ENCODE measurements around the gene CNIH2. TPM values are rescaled to one million over a fixed set of nuclear protein-coding genes. Genes with fewer than 3 reads are reported as not detected.

The CNIH2 gene
- total and polyA plus RNA-seq, 7 experiments from 2014 or later: 1.3 to 12.3 (median 2.9) TPM; not detected in 2

DNA sequence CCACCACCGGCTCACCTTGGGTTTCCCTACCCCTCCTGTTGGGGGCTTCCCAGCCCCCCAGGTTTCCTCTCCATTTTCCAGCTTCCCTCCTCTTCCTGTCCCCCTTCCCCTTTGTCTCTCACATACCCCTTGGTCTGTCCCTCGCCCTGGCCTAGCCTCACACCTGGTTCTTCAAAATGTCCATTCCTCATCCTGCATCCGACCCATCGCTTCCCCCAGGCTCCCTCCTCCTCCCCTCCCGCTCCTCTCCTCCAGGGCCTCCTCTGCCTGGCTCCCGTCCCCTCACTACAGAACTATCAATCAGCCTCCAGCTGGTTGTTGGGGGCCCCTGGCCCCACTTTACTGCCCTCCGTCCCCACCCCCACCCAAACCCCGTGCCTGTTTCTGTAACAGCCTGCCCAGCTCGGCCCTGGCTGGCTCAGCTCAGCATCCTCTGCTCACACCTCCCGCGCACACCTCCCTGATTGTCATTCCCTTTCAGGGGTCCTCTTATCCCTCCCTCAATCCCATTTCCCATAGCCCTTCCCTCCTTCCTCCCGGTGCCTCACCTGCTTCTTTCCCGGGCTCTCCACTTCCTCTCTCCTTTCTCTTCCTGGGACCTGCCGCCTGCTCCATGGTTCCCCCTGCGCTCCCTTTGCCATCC, 1.2 kb downstream of the CNIH2 start:
- Mint-ChIP-seq H3K4me1 (peaks cover 15 to 43% (median 31%) of the 10 kb centered on the region in 7 donors), H3K27ac (peak overlapping the region in 5 of 9 donors; percentile 37 to 80 (median 62)), H3K36me3 (peaks cover 0 to 9% (median 1%) of the 10 kb centered on the region in 5 donors), H3K4me3 (peak overlapping the region in 8 of 10 donors; percentile 55 to 81 (median 66)), H3K9me3 (peaks cover 0 to 3% (median 0%) of the 10 kb centered on the region in 11 donors), H3K27me3 (peaks cover 0 to 14% (median 0%) of the 10 kb centered on the region in 5 donors)
- ATAC-seq: no peak
- CTCF ChIA-PET: interaction anchor here (0.6 kb wide), 1 partner anchor 256 kb away, joined by 3 read pairs; no protein-coding TSS in a partner anchor
- no peaks in the 10 kb centered on the region for H3K9me3 ChIP-seq (ENCODE audit: control insufficient read depth in 2 of 3, low read length in 3 of 3)
- H3K27me3 ChIP-seq (ENCODE audit: control insufficient read depth in 2 of 2, insufficient read depth in 2 of 2, low read length in 2 of 2): no peaks in the 10 kb centered on the region
- H3K27ac ChIP-seq (ENCODE audit: low read depth, low read length): no peak overlapping the region
- POLR2A ChIA-PET: interaction anchor here (0.6 to 6.8 kb wide), 3 partner anchors 9 to 275 kb away, joined by 4 to 56 read pairs (median 11); partner anchors contain the start of genes RAB1B and YIF1A
- H3K4me1 ChIP-seq (ENCODE audit: control insufficient read depth in 2 of 2, insufficient read depth in 2 of 2, low read length in 2 of 2): peaks cover 17 to 22% of the 10 kb centered on the region in 2 donors
- no peak for DNase-seq
- H3K4me3 ChIP-seq (ENCODE audit: low read length): no peak overlapping the region
- peaks cover 0 to 24% (median 0%) of the 10 kb centered on the region in 3 experiments for H3K36me3 ChIP-seq (ENCODE audit: control insufficient read depth in 2 of 3, insufficient read depth in 3 of 3, low read length in 3 of 3)
- intact Hi-C loops (cut with micrococcal nuclease): no loop called here

DNA sequence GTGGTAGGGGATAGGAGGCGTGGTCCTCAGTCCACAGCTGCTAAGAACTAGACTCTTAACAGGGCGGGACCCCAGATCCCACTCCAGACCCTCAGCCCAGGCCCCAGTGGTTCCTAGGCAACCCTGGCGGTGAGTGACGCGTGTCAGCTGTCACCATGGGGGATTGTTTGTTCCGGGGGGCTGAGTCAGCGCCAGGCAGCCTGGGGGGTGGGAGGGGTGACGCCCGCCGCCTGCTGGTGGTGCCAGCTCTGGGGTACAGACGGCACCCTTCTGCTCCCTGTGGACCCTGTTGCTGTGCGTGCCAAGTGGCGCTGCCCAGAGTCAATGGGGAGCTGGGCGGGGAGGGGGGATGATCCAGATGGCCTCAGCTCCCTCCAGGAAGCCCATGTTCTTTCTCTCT, 2.5 kb downstream of the CNIH2 start:
- no peak overlapping the region for H3K27ac ChIP-seq (ENCODE audit: low read depth, low read length)
- DNase-seq (no peak), ATAC-seq (no peak)
- peaks cover 0 to 14% (median 0%) of the 10 kb centered on the region in 5 donors for H3K27me3 Mint-ChIP-seq
- H3K27me3 ChIP-seq (ENCODE audit: control insufficient read depth in 2 of 2, insufficient read depth in 2 of 2, low read length in 2 of 2): no peaks in the 10 kb centered on the region
- H3K36me3 ChIP-seq (ENCODE audit: control insufficient read depth in 2 of 3, insufficient read depth in 3 of 3, low read length in 3 of 3): peaks cover 0 to 24% (median 0%) of the 10 kb centered on the region in 3 experiments
- peak overlapping the region in 2 of 9 donors; percentile 36 to 52 for H3K27ac Mint-ChIP-seq
- no peak overlapping the region for H3K4me3 ChIP-seq (ENCODE audit: low read length)
- ChIA-PET CTCF (interaction anchor here (1.6 to 2.8 kb wide), 3 partner anchors 8 to 57 kb away, joined by 4 to 25 read pairs (median 12); no protein-coding TSS in a partner anchor), POLR2A (interaction anchor here (1.0 to 6.8 kb wide), 5 partner anchors 9 to 390 kb away, joined by 3 to 56 read pairs (median 4); partner anchors contain the start of genes CCDC85B, RAB1B and YIF1A)
- peaks cover 15 to 22% of the 10 kb centered on the region in 2 donors for H3K4me1 ChIP-seq (ENCODE audit: control insufficient read depth in 2 of 2, insufficient read depth in 2 of 2, low read length in 2 of 2)
- peaks cover 0 to 3% (median 0%) of the 10 kb centered on the region in 11 donors for H3K9me3 Mint-ChIP-seq
- peaks cover 13 to 43% (median 31%) of the 10 kb centered on the region in 7 donors for H3K4me1 Mint-ChIP-seq
- intact Hi-C loops (cut with micrococcal nuclease): loop anchor here (10.0 kb wide), 3 partner anchors 226 to 1204 kb away; partner anchors contain the start of genes AIP (in 1 of the 2), MALAT1 (in 1 of the 2) and SF3B2 (in 1 of the 2)
- H3K9me3 ChIP-seq (ENCODE audit: control insufficient read depth in 2 of 3, low read length in 3 of 3): no peaks in the 10 kb centered on the region
- H3K4me3 Mint-ChIP-seq: peak overlapping the region in 1 of 10 donors; percentile 4
- peaks cover 0 to 9% (median 0%) of the 10 kb centered on the region in 5 donors for H3K36me3 Mint-ChIP-seq

DNA sequence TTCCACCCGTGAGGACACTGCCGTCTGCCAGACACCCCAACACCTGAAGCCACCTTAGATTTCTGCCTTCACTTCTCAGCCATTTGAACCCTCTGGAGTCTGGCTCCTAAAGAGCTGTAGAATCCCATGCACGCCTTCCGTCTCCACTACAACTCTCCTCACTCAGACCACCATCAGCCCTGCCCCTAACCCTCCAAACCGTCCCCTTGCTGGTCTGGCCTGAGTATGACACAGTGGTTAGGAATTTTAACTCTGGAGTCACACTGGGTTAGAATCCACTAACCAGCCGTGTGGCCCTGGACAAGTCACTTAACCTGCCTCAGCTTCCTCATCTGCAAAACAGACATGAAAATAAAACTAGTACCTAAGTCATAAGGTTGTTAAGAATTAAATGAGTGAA, 3.0 kb downstream of the CNIH2 start:
- peaks cover 13 to 43% (median 33%) of the 10 kb centered on the region in 7 donors for H3K4me1 Mint-ChIP-seq
- CTCF ChIA-PET: interaction anchor here (0.8 to 2.8 kb wide), 4 partner anchors 9 to 58 kb away, joined by 3 to 25 read pairs (median 8); no protein-coding TSS in a partner anchor

DNA sequence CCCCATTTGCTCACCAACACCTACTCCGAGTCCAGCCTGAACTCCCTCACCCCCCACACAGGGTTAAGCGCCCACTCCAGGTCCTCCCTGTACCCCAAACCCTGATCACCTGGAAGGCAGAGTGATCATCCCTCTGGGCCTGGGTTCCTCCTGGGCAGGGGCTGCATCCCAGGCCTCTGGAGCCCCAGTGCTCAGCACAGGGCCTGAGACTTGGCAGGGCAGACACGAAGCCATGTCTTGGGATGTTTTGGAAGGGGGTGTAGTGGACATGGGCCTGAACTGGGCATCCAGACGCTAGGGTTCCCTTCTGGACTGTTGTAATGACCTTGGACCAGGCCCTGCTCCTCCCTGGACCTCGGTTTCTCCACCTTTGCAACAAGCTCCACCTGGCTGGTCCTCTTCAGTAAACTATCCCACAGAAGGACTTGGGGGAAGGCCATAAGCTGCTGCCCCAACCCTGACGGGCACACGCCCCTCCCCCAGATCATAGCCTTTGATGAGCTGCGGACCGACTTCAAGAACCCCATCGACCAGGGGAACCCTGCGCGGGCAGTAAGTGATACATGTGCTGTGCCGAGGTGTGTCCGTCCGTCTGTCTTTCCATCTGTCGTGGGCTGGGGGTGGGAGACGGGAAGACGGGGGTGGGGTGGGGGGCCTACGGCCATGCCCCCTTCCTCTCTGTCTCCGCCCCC, 3.9 kb downstream of the CNIH2 start:
- H3K27me3 Mint-ChIP-seq: peaks cover 0 to 14% (median 0%) of the 10 kb centered on the region in 5 donors
- Histone ChIP-seq H3K4me1 (ENCODE audit: control insufficient read depth in 2 of 2, insufficient read depth in 2 of 2, low read length in 2 of 2) (peaks cover 15 to 22% of the 10 kb centered on the region in 2 donors), H3K27ac (ENCODE audit: low read depth, low read length) (peak overlapping the region; percentile 37), H3K36me3 (ENCODE audit: control insufficient read depth in 2 of 3, insufficient read depth in 3 of 3, low read length in 3 of 3) (peaks cover 0 to 13% (median 0%) of the 10 kb centered on the region in 3 experiments), H3K27me3 (ENCODE audit: control insufficient read depth in 2 of 2, insufficient read depth in 2 of 2, low read length in 2 of 2) (no peaks in the 10 kb centered on the region), H3K9me3 (ENCODE audit: control insufficient read depth in 2 of 3, low read length in 3 of 3) (no peaks in the 10 kb centered on the region), H3K4me3 (ENCODE audit: low read length) (no peak overlapping the region)
- H3K4me1 Mint-ChIP-seq: peaks cover 18 to 45% (median 32%) of the 10 kb centered on the region in 7 donors
- peak overlapping the region; percentile 68 to 93 (median 85) for H3K27ac Mint-ChIP-seq
- intact Hi-C loops (cut with micrococcal nuclease): loop anchor here (1.0 to 10.0 kb wide), 6 partner anchors 14 to 1203 kb away; partner anchors contain the start of genes RAB1B (in 2 of the 2), AIP (in 1 of the 2), MALAT1 (in 1 of the 2) and SF3B2 (in 1 of the 2)
- ChIA-PET POLR2A (interaction anchor here (0.7 to 6.8 kb wide), 7 partner anchors 12 to 392 kb away, joined by 3 to 56 read pairs (median 3); partner anchors contain the start of genes BRMS1, CCDC85B and RAB1B), CTCF (interaction anchor here (1.1 to 2.8 kb wide), 6 partner anchors 13 to 213 kb away, joined by 3 to 25 read pairs (median 6); partner anchors contain the start of gene RAB1B)
- no peak for DNase-seq
- H3K9me3 Mint-ChIP-seq: peaks cover 0 to 3% (median 0%) of the 10 kb centered on the region in 11 donors
- H3K36me3 Mint-ChIP-seq: peaks cover 0 to 4% (median 0%) of the 10 kb centered on the region in 5 donors
- ATAC-seq: no peak
- peak overlapping the region in 9 of 10 donors; percentile 16 to 72 (median 59) for H3K4me3 Mint-ChIP-seq

More for the DNA sequence above, 3.0 kb downstream of the CNIH2 start:
- intact Hi-C loops (cut with micrococcal nuclease): loop anchor here (10.0 kb wide), 3 partner anchors 226 to 1204 kb away; partner anchors contain the start of genes AIP (in 1 of the 2), MALAT1 (in 1 of the 2) and SF3B2 (in 1 of the 2)
- peak overlapping the region in 8 of 9 donors; percentile 17 to 90 (median 76) for H3K27ac Mint-ChIP-seq
- ATAC-seq (no peak), DNase-seq (no peak)
- H3K27ac ChIP-seq (ENCODE audit: low read depth, low read length): no peak overlapping the region
- peaks cover 15 to 22% of the 10 kb centered on the region in 2 donors for H3K4me1 ChIP-seq (ENCODE audit: control insufficient read depth in 2 of 2, insufficient read depth in 2 of 2, low read length in 2 of 2)
- H3K4me3 ChIP-seq (ENCODE audit: low read length): no peak overlapping the region
- peak overlapping the region in 8 of 10 donors; percentile 4 to 30 (median 21) for H3K4me3 Mint-ChIP-seq
- no peaks in the 10 kb centered on the region for H3K9me3 ChIP-seq (ENCODE audit: control insufficient read depth in 2 of 3, low read length in 3 of 3)
- H3K36me3 ChIP-seq (ENCODE audit: control insufficient read depth in 2 of 3, insufficient read depth in 3 of 3, low read length in 3 of 3): peaks cover 0 to 19% (median 0%) of the 10 kb centered on the region in 3 experiments
- H3K36me3 Mint-ChIP-seq: peaks cover 0 to 9% (median 0%) of the 10 kb centered on the region in 5 donors
- POLR2A ChIA-PET: interaction anchor here (1.0 to 6.8 kb wide), 5 partner anchors 8 to 391 kb away, joined by 3 to 56 read pairs (median 4); partner anchors contain the start of genes CCDC85B, RAB1B and YIF1A
- H3K27me3 Mint-ChIP-seq: peaks cover 0 to 14% (median 0%) of the 10 kb centered on the region in 5 donors
- no peaks in the 10 kb centered on the region for H3K27me3 ChIP-seq (ENCODE audit: control insufficient read depth in 2 of 2, insufficient read depth in 2 of 2, low read length in 2 of 2)
- H3K9me3 Mint-ChIP-seq: peaks cover 0 to 3% (median 0%) of the 10 kb centered on the region in 11 donors

DNA sequence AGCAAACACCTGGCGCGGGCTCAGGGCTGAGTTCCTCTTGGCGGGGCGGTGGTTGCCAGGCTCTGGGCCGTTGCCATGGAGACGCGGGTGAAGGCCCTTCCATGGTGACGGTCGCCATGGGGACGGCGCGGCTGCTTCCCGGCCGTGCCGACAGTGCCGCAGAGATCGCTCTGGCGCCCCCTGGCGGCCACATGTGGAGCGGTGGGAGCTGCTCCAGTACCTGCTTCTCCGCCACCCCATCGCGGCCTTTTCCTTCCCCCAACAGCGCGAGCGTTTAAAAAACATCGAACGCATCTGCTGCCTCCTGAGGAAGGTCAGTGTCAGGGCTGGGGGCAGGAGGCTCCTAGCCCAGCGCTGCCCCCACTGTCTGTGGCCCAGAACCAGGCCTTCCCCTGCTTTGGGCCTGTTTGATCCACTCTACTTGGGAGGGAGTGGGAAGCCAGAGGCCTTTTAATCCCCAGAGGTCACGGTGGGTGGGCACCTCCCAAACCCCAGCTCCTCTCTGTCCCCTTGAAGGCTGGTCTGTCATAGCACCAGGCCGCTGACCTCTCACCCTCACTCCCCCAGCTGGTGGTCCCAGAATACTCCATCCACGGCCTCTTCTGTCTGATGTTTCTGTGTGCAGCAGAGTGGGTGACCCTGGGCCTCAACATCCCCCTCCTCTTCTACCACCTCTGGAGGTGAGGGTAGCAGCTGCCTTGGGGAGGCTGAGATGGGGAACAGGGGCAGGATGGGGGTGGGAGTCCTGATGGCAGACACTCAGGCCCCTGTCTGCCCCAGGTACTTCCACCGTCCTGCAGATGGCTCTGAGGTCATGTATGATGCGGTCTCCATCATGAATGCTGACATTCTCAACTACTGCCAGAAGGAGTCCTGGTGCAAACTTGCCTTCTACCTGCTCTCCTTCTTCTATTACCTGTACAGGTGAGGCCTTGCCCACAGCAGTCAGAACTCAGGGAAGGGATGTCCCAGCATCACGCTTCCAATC, 4.8 kb downstream of the CNIH2 start:
- H3K27ac ChIP-seq (ENCODE audit: low read depth, low read length): peak overlapping the region; percentile 27
- H3K36me3 ChIP-seq (ENCODE audit: control insufficient read depth in 2 of 3, insufficient read depth in 3 of 3, low read length in 3 of 3): peaks cover 0 to 13% (median 0%) of the 10 kb centered on the region in 3 experiments
- DNase-seq (peak; percentile 96 to 100 (median 99)), ATAC-seq (peak; percentile 94)
- H3K9me3 ChIP-seq (ENCODE audit: control insufficient read depth in 2 of 3, low read length in 3 of 3): no peaks in the 10 kb centered on the region
- intact Hi-C loops (cut with micrococcal nuclease): loop anchor here (1.0 to 10.0 kb wide), 6 partner anchors 14 to 1202 kb away; partner anchors contain the start of genes RAB1B (in 2 of the 2), AIP (in 1 of the 2), MALAT1 (in 1 of the 2) and SF3B2 (in 1 of the 2)
- no peaks in the 10 kb centered on the region for H3K27me3 ChIP-seq (ENCODE audit: control insufficient read depth in 2 of 2, insufficient read depth in 2 of 2, low read length in 2 of 2)
- peaks cover 16 to 21% of the 10 kb centered on the region in 2 donors for H3K4me1 ChIP-seq (ENCODE audit: control insufficient read depth in 2 of 2, insufficient read depth in 2 of 2, low read length in 2 of 2)
- Mint-ChIP-seq H3K9me3 (peaks cover 0 to 3% (median 0%) of the 10 kb centered on the region in 11 donors), H3K27ac (peak overlapping the region; percentile 68 to 93 (median 85)), H3K4me1 (peaks cover 18 to 52% (median 37%) of the 10 kb centered on the region in 7 donors), H3K27me3 (peaks cover 0 to 14% (median 0%) of the 10 kb centered on the region in 5 donors), H3K4me3 (peak overlapping the region in 9 of 10 donors; percentile 16 to 72 (median 59)), H3K36me3 (peaks cover 0 to 2% (median 0%) of the 10 kb centered on the region in 5 donors)
- no peak overlapping the region for H3K4me3 ChIP-seq (ENCODE audit: low read length)
- POLR2A ChIA-PET: interaction anchor here (0.7 to 6.8 kb wide), 7 partner anchors 8 to 146 kb away, joined by 3 to 56 read pairs (median 5); partner anchors contain the start of genes BRMS1, RAB1B and TMEM151A
- CTCF ChIA-PET: interaction anchor here (0.8 to 2.8 kb wide), 7 partner anchors 14 to 214 kb away, joined by 3 to 25 read pairs (median 7); partner anchors contain the start of gene RAB1B

Data from naive thymus-derived CD4-positive, alpha-beta T cell (primary cell).